GM21529 (cell line): Measurements from ENCODE around the gene WTAP.
A peak's percentile ranks its signal among the peaks of the same experiment; 100 is the strongest.
"Not testable (repeated sequence)": the region's sequence is repeated elsewhere in the genome, so short reads cannot be mapped to it uniquely, and the experiment has no call there.

Experiments
- ATAC-seq: cut with Tn5 transposase; IDR thresholded peaks from one replicate; pipeline ENCODE4 v1.9.1; 2021; ENCODE audit not compliant: unreplicated experiment

WTAP gene

GRCh38 chr6:159693128-159693893 lies 34.0 kb upstream of the WTAP start, which contains the start of gene SOD2:
SOD2 (minus strand) TSS chr6:159693241; CDS start chr6:159693167, 74 bp downstream.
- ATAC-seq, result peak; percentile 73

GRCh38 chr6:159693894-159694545 lies 33.3 kb upstream of the WTAP start:
- ATAC-seq, result peak; percentile 2

- ATAC-seq, result no peak
Observed at GRCh38 chr6:159695984-159696383, 31.3 kb upstream of the WTAP start.

- no peak for ATAC-seq
Observed at GRCh38 chr6:159700970-159701369, 26.3 kb upstream of the WTAP start.

GRCh38 chr6:159701413-159701999 lies 25.8 kb upstream of the WTAP start:
- no peak for ATAC-seq

- not testable (repeated sequence) for ATAC-seq
Observed at GRCh38 chr6:159710603-159711002, 16.7 kb upstream of the WTAP start.

- not testable (repeated sequence) for ATAC-seq
Observed at GRCh38 chr6:159712389-159712788, 14.9 kb upstream of the WTAP start.

GRCh38 chr6:159713984-159714383 lies 13.3 kb upstream of the WTAP start:
- no peak for ATAC-seq

- no peak for ATAC-seq
Observed at GRCh38 chr6:159714404-159714803, 12.9 kb upstream of the WTAP start.

GRCh38 chr6:159715166-159715565 lies 12.1 kb upstream of the WTAP start:
- ATAC-seq, result no peak

- ATAC-seq, result no peak
Observed at GRCh38 chr6:159715605-159716004, 11.7 kb upstream of the WTAP start.

GRCh38 chr6:159716247-159717096 lies 10.8 kb upstream of the WTAP start:
- no peak for ATAC-seq

GRCh38 chr6:159718634-159719033 lies 8.7 kb upstream of the WTAP start:
- ATAC-seq, result no peak

GRCh38 chr6:159719287-159719686 lies 8.0 kb upstream of the WTAP start:
- ATAC-seq, result no peak

GRCh38 chr6:159720708-159721107 lies 6.6 kb upstream of the WTAP start:
- ATAC-seq, result no peak

- not testable (repeated sequence) for ATAC-seq
Observed at GRCh38 chr6:159721981-159722380, 5.3 kb upstream of the WTAP start.

GRCh38 chr6:159722655-159723054 lies 4.7 kb upstream of the WTAP start:
- ATAC-seq, result no peak

- no peak for ATAC-seq
Observed at GRCh38 chr6:159723259-159723658, 4.0 kb upstream of the WTAP start.

GRCh38 chr6:159724778-159725177 lies 2.5 kb upstream of the WTAP start:
- ATAC-seq, result no peak

- ATAC-seq, result not testable (repeated sequence)
Observed at GRCh38 chr6:159725208-159725607, 2.1 kb upstream of the WTAP start.

- peak; percentile 22 for ATAC-seq
Observed at GRCh38 chr6:159726255-159726917, 920 bp upstream of the WTAP start.
